Astrocyte (in vitro differentiated cells and primary cell): Measurements from ENCODE around the gene MRTFA.

Experiments used
- CTCF ChIP-seq: IDR thresholded peaks from 2 replicates; pipeline ENCODE4 v1.5.1; 2011; ENCODE audit warnings: low read depth, mild to moderate bottlenecking, inconsistent platforms, low read length, moderate library complexity; ENCODE audit not compliant: insufficient read depth
- EZH2 ChIP-seq: IDR thresholded peaks from 2 replicates; pipeline ENCODE4 v1.6.1; 2012; ENCODE audit warnings: mild to moderate bottlenecking, low read length, inconsistent platforms; ENCODE audit not compliant: insufficient read depth

GRCh38 chr22:40648386-40648785 is 11.9 kb upstream of the MRTFA start:
- TF ChIP-seq CTCF (no peak), EZH2 (no peak)
